AG04450 (cell line): ENCODE data around the gene SLC22A6. TPM values are rescaled to one million over a fixed set of nuclear protein-coding genes. Genes with fewer than 3 reads are reported as not detected.
A peak's percentile ranks its signal among the peaks of the same experiment; 100 is the strongest.

Experiments
- CTCF ChIA-PET: fragments of 300-600, 350-600 bp; formaldehyde crosslinking; extraction: SDS; loops from one replicate; lab custom pipeline; 2022; ENCODE audit warnings: antibody characterized with exemption, inconsistent platforms; lab: Charles Lee
- POLR2A ChIA-PET: fragments of 350-600 bp; formaldehyde crosslinking; extraction: SDS; loops from one replicate; lab custom pipeline; 2021; ENCODE audit warnings: antibody characterized with exemption, inconsistent platforms; lab: Yijun Ruan, JAX
- DNase-seq: peaks from one replicate; pipeline ENCODE4 v3.0.0-alpha.2; 2011; ENCODE audit warnings: low read depth, low spot score
- H3K27ac ChIP-seq: one replicate; pipeline ENCODE4 v1.5.1; 2012; ENCODE audit warnings: low read depth, low read length, control low read depth
- H3K27me3 ChIP-seq: one replicate; pipeline ENCODE4 v1.6.0; 2012; ENCODE audit warnings: low read length; ENCODE audit not compliant: control insufficient read depth, insufficient read depth
- H3K4me3 ChIP-seq: 2 replicates; pipeline ENCODE4 v1.5.1; 2011; ENCODE audit warnings: mild to moderate bottlenecking, low read depth, low read length, control low read depth
- H3K9me3 ChIP-seq: 2 replicates; pipeline ENCODE4 v1.5.1; 2012; ENCODE audit warnings: low read length; ENCODE audit not compliant: control insufficient read depth, insufficient read depth
- CTCF ChIP-seq: IDR thresholded peaks from 2 replicates; pipeline ENCODE4 v1.5.1; 2011; ENCODE audit warnings: low read depth, low read length, control low read depth, inconsistent platforms
- polyA plus RNA-seq: library from polyadenylated mRNA; depleted of rRNA; stranded (reverse); fragments of >200 nt; gene quantifications from 2 replicates; pipeline ENCODE4 v1.2.3, GENCODE V29; 2011

SLC22A6 gene
- polyA plus RNA-seq, 1 experiment: not detected

- ChIA-PET CTCF (interaction anchor here (0.8 to 1.0 kb wide), 2 partner anchors 50 to 65 kb away, joined by 3 to 4 read pairs; no protein-coding TSS in a partner anchor), POLR2A (no interaction called here)
- no peaks in the 10 kb centered on the region for H3K9me3 ChIP-seq
- no peak overlapping the region for H3K4me3 ChIP-seq
- TF ChIP-seq CTCF: no peak
- H3K27ac ChIP-seq: no peak overlapping the region
- peaks cover 3% of the 10 kb centered on the region for H3K27me3 ChIP-seq
- peak; percentile 4 for DNase-seq
Measured at GRCh38 chr11:62958547-62959421, 26.0 kb downstream of the SLC22A6 start.

DNA sequence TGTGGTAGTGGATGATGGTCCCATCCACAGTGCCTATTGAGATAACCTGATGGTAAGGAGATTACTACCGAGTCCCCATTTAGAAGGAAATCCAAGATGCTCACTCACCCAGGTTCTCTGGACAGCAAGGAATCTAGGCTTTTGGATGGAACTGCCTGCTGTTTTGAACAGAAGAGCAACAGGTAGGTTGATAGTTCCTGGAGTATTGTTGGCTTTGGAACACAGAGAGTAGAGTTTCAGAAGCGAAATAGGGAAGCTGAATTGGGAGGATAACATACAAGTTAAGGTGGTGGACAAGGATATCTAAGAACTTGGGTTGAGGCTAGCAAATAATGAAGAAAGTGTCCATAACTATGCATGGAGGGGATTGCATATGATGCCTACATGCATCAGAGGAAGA lies 27.6 kb downstream of the SLC22A6 start:
- CTCF ChIA-PET: no interaction called here
- POLR2A ChIA-PET: no interaction called here
- no peak for TF ChIP-seq CTCF
- no peak overlapping the region for H3K27ac ChIP-seq
- no peaks in the 10 kb centered on the region for H3K9me3 ChIP-seq
- H3K4me3 ChIP-seq: no peak overlapping the region
- no peak for DNase-seq
- peaks cover 3% of the 10 kb centered on the region for H3K27me3 ChIP-seq

DNA sequence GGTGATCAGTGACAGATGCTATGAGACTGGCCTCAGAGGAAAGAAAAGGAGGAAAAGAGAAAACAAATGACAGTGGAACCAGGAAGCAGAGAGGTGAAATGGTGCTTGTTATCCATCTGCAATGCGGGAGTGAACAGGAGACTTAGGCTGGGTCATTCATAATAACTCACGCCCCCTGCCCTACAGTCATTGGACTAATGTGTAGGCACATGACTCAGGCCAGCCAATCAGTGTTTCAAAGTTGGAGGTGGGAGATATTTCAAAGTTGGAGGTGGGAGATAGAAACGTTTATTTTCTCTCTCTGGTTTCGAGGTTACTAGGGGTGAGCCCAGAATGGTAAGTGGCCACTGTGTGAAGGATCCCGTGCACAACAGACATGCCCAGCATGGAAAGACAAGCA lies 30.3 kb downstream of the SLC22A6 start:
- ChIA-PET CTCF (no interaction called here), POLR2A (no interaction called here)
- Histone ChIP-seq H3K4me3 (no peak overlapping the region), H3K9me3 (no peaks in the 10 kb centered on the region), H3K27me3 (peaks cover 3% of the 10 kb centered on the region), H3K27ac (no peak overlapping the region)
- no peak for DNase-seq
- no peak for TF ChIP-seq CTCF

GRCh38 chr11:62953811-62954210 lies 31.0 kb downstream of the SLC22A6 start:
- H3K4me3 ChIP-seq: no peak overlapping the region

More at GRCh38 chr11:62953811-62954210, 31.0 kb downstream of the SLC22A6 start:
- POLR2A ChIA-PET: no interaction called here
- no peaks in the 10 kb centered on the region for H3K9me3 ChIP-seq
- TF ChIP-seq CTCF: no peak
- DNase-seq: no peak
- peaks cover 6% of the 10 kb centered on the region for H3K27me3 ChIP-seq
- CTCF ChIA-PET: no interaction called here
- H3K27ac ChIP-seq: no peak overlapping the region
